ENCODE data around the gene TFPI. TPM values are rescaled to one million over a fixed set of nuclear protein-coding genes. Genes with fewer than 3 reads are reported as not detected.

Gene TFPI
- total and polyA plus RNA-seq, 2 of the 8 experiments (the other 6 are each of a cell fraction or from before 2014, with no cell fraction given), result 2.0 to 7.1 TPM

GRCh38 chr2:187482796-187483195 lies 71.4 kb downstream of the TFPI start (continued):
- TF ChIP-seq CTCF (IDR thresholded peaks at IDR 0.05; ENCODE audit: control extremely low read depth in 1 of 3, insufficient read depth in 1 of 3, low read depth in 1 of 3, low read length in 3 of 3) (no peak), TAF1 (IDR thresholded peaks at IDR 0.05; ENCODE audit: low read depth, low read length) (no peak), NRF1 (IDR thresholded peaks at IDR 0.05; ENCODE audit: low read depth, low read length) (no peak), CREB1 (IDR thresholded peaks at IDR 0.05) (no peak), BRCA1 (IDR thresholded peaks at IDR 0.05; ENCODE audit: low read depth, low read length) (no peak)
